ENCODE data around the gene DYNLL2. TPM values are rescaled to one million over a fixed set of nuclear protein-coding genes. Genes with fewer than 3 reads are reported as not detected.
"Not testable (repeated sequence)": the region's sequence is repeated elsewhere in the genome, so short reads cannot be mapped to it uniquely, and the experiment has no call there.

DYNLL2 gene
- total RNA-seq, 1 donor from 2014 or later, result 19.6 TPM

GRCh38 chr17:58119491-58119890, 36.3 kb downstream of the DYNLL2 start:
- POLR2A ChIA-PET, result no interaction called here
- Mint-ChIP-seq H3K36me3 (ENCODE audit: low read depth) (no peaks in the 10 kb centered on the region), H3K4me1 (no peaks in the 10 kb centered on the region), H3K9me3 (no peaks in the 10 kb centered on the region), H3K27me3 (peaks cover 33% of the 10 kb centered on the region), H3K4me3 (no peak overlapping the region), H3K27ac (no peak overlapping the region)
- no peak for TF ChIP-seq CTCF (IDR thresholded peaks at IDR 0.05)
- intact Hi-C loops (cut with micrococcal nuclease), result no loop called here
- CTCF ChIA-PET, result no interaction called here
- no peak for DNase-seq
- no peak for ATAC-seq (ENCODE audit: low read depth)

- intact Hi-C loops (cut with micrococcal nuclease), result no loop called here
- ChIA-PET POLR2A (no interaction called here), CTCF (no interaction called here)
- Mint-ChIP-seq H3K27ac (no peak overlapping the region), H3K4me1 (no peaks in the 10 kb centered on the region), H3K36me3 (ENCODE audit: low read depth) (no peaks in the 10 kb centered on the region), H3K9me3 (no peaks in the 10 kb centered on the region), H3K4me3 (no peak overlapping the region), H3K27me3 (peaks cover 29% of the 10 kb centered on the region)
- TF ChIP-seq CTCF (IDR thresholded peaks at IDR 0.05), result no peak
- ATAC-seq (ENCODE audit: low read depth) (no peak), DNase-seq (no peak)
Measured at GRCh38 chr17:58120195-58120822, 37.1 kb downstream of the DYNLL2 start.

GRCh38 chr17:58121925-58122324, 38.7 kb downstream of the DYNLL2 start:
- no peak for DNase-seq
- H3K27ac Mint-ChIP-seq, result no peak overlapping the region
- no peak for TF ChIP-seq CTCF (IDR thresholded peaks at IDR 0.05)
- H3K9me3 Mint-ChIP-seq, result no peaks in the 10 kb centered on the region
- no peak for ATAC-seq (ENCODE audit: low read depth)
- no peak overlapping the region for H3K4me3 Mint-ChIP-seq
- H3K27me3 Mint-ChIP-seq, result peaks cover 30% of the 10 kb centered on the region
- H3K36me3 Mint-ChIP-seq (ENCODE audit: low read depth), result no peaks in the 10 kb centered on the region
- intact Hi-C loops (cut with micrococcal nuclease), result no loop called here
- CTCF ChIA-PET, result interaction anchor here (1.1 to 1.4 kb wide), 2 partner anchors 51 to 374 kb away, joined by 3 read pairs; no protein-coding TSS in a partner anchor
- H3K4me1 Mint-ChIP-seq, result no peaks in the 10 kb centered on the region
- POLR2A ChIA-PET, result interaction anchor here (0.7 kb wide), 1 partner anchor 223 kb away, joined by 4 read pairs; no protein-coding TSS in a partner anchor

- peaks cover 28% of the 10 kb centered on the region for H3K27me3 Mint-ChIP-seq
- intact Hi-C loops (cut with micrococcal nuclease), result no loop called here
- no peak for DNase-seq
- H3K27ac Mint-ChIP-seq, result no peak overlapping the region
- ChIA-PET POLR2A (no interaction called here), CTCF (no interaction called here)
- H3K4me1 Mint-ChIP-seq, result no peaks in the 10 kb centered on the region
- no peaks in the 10 kb centered on the region for H3K9me3 Mint-ChIP-seq
- H3K4me3 Mint-ChIP-seq, result no peak overlapping the region
- H3K36me3 Mint-ChIP-seq (ENCODE audit: low read depth), result no peaks in the 10 kb centered on the region
- no peak for ATAC-seq (ENCODE audit: low read depth)
- no peak for TF ChIP-seq CTCF (IDR thresholded peaks at IDR 0.05)
Measured at GRCh38 chr17:58127846-58128245, 44.6 kb downstream of the DYNLL2 start.

- CTCF ChIA-PET, H3K27ac Mint-ChIP-seq: not testable (repeated sequence)
Measured at GRCh38 chr17:58132697-58133096, 49.5 kb downstream of the DYNLL2 start.

More at GRCh38 chr17:58132697-58133096, 49.5 kb downstream of the DYNLL2 start:
- intact Hi-C loops (cut with micrococcal nuclease); ATAC-seq (ENCODE audit: low read depth); DNase-seq; H3K4me3 Mint-ChIP-seq; H3K4me1 Mint-ChIP-seq; POLR2A ChIA-PET; H3K36me3 Mint-ChIP-seq (ENCODE audit: low read depth): not testable (repeated sequence)
- peaks cover 12% of the 10 kb centered on the region for H3K9me3 Mint-ChIP-seq
- H3K27me3 Mint-ChIP-seq, result peaks cover 46% of the 10 kb centered on the region
